GM12878 (cell line): Measurements from ENCODE around the gene PAX5. TPM values are rescaled to one million over a fixed set of nuclear protein-coding genes. Genes with fewer than 3 reads are reported as not detected.
A peak's percentile ranks its signal among the peaks of the same experiment; 100 is the strongest.

Experiments
- BACH1 ChIP-seq: fragments of 450-650 bp; IDR thresholded peaks from 2 replicates; pipeline ENCODE4 v1.6.1; 2017; ENCODE audit warnings: mild to moderate bottlenecking, borderline replicate concordance
- BHLHE40 ChIP-seq, 2 experiments: fragments of 450-650 bp in 1 of 2; IDR thresholded peaks; 2 replicates each; pipeline ENCODE4 v1.6.1; 2011 to 2017; ENCODE audit warnings: low read depth in 2 of 2, borderline replicate concordance in 1 of 2, improper control_type of control experiment in 1 of 2, low read length in 1 of 2, mild to moderate bottlenecking in 1 of 2
- EED ChIP-seq: sonication (generic); IDR thresholded peaks from 2 replicates; pipeline ENCODE4 v1.6.1; 2016; ENCODE audit warnings: antibody characterized with exemption, low read depth
- MEF2B ChIP-seq: fragments of 450-650 bp; IDR thresholded peaks from 2 replicates; pipeline ENCODE4 v1.6.1; 2018; ENCODE audit warnings: mild to moderate bottlenecking, moderate library complexity; ENCODE audit not compliant: partially characterized antibody, poor library complexity, severe bottlenecking
- NFYA ChIP-seq: IDR thresholded peaks from 2 replicates; pipeline ENCODE4 v1.6.1; 2011; ENCODE audit warnings: low read depth, mild to moderate bottlenecking, low read length, improper control_type of control experiment, borderline replicate concordance
- SIN3A ChIP-seq: IDR thresholded peaks from 2 replicates; pipeline ENCODE4 v1.6.1; 2012; ENCODE audit warnings: low read depth, low read length, improper control_type of control experiment
- SMAD1 ChIP-seq: fragments of 450-650 bp; IDR thresholded peaks from 2 replicates; pipeline ENCODE4 v1.6.1; 2018; ENCODE audit warnings: mild to moderate bottlenecking, low read depth; ENCODE audit not compliant: partially characterized antibody
- STAT1 ChIP-seq: fragments of 450-650 bp; conservative IDR thresholded peaks from 2 replicates; pipeline ENCODE4 v1.6.1; 2014; ENCODE audit warnings: antibody characterized with exemption, mild to moderate bottlenecking
- polyA plus RNA-seq, 11 experiments: library from polyadenylated mRNA; depleted of rRNA in 4 of 11; unstranded in 6 of 11; stranded (reverse) in 5 of 11; fragments of >200 nt; fragmentation: Nextera tagmentation in 4 of 11; fragmentation: Illumina TruSeq in 1 of 11; extraction: Ambion mirVana in 4 of 11; extraction: Trizol in 1 of 11; gene quantifications; 1 replicate in 1 of 11; 2 replicates in 10 of 11; pipeline versions ENCODE4 v1.2.1 to v1.2.3, GENCODE V29; 2011 to 2016; ENCODE audit warnings: inconsistent platforms in 2 of 11, missing spikeins in 2 of 11, low read depth in 1 of 11
- total RNA-seq, 4 experiments: library from RNA; depleted of rRNA in 3 of 4; stranded (reverse); fragments of >200 nt in 3 of 4; fragmentation: Illumina TruSeq in 1 of 4; extraction: Trizol in 1 of 4; gene quantifications; 2 replicates each; pipeline versions ENCODE4 v1.2.1 to v1.2.3, GENCODE V29; 2013 to 2021
- TF ChIP-seq, protein P1 (sequence below): fragments of 450-650 bp; IDR thresholded peaks from 2 replicates; pipeline ENCODE4 v1.6.1; 2016; ENCODE audit warnings: mild to moderate bottlenecking, moderate library complexity, borderline replicate concordance
- TF ChIP-seq, protein P2 (sequence below): fragments of 150-350 bp; IDR thresholded peaks from 2 replicates; pipeline ENCODE4 v1.6.1; 2014; ENCODE audit warnings: mild to moderate bottlenecking, low read depth, low read length

Gene PAX5
- total and polyA plus RNA-seq, 10 of the 15 experiments (the other 5 are each of a cell fraction or from before 2014, with no cell fraction given), result 2.2 to 123 (median 31.9) TPM

DNA sequence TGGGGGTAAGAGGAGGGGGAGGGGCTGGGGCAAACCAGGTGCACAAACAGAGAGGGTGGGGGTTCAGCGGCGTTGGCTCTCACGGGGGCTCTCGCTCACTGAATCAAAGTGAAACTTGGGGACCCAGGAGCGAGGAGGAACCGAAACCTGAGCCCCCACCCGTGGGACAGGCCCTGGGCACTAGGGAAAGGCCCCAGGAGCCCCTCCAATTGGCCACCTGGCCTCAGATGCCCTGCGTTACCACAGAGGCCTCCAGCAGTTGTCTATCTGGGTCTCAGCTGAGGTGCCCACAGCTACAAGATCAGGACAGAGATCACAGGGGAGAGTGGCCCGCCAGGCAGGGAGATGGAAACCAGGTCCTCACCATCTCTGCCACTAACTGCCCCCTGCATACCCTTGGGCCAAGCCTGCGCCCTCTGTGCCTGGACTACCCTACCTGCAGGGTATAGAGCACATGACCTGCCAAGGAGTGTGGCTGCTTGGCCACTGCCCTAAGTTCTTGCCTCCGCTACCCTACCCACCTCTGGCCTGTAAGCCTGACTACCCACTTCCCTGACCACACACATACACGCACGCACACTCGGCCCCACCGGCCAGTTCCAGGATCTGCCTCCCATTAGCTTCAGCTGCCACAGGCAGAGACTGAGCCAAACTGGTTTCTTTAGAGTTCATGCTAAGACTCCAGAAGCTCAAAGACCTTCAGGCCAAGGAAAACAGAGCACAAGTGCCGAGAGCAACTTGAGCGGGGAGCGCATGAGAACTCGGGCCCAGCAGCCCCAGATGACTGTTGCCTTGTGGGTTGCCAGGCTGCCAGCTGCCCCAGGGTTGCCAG lies 39.9 kb downstream of the PAX5 start (continued):
- TF ChIP-seq, protein P1, sequence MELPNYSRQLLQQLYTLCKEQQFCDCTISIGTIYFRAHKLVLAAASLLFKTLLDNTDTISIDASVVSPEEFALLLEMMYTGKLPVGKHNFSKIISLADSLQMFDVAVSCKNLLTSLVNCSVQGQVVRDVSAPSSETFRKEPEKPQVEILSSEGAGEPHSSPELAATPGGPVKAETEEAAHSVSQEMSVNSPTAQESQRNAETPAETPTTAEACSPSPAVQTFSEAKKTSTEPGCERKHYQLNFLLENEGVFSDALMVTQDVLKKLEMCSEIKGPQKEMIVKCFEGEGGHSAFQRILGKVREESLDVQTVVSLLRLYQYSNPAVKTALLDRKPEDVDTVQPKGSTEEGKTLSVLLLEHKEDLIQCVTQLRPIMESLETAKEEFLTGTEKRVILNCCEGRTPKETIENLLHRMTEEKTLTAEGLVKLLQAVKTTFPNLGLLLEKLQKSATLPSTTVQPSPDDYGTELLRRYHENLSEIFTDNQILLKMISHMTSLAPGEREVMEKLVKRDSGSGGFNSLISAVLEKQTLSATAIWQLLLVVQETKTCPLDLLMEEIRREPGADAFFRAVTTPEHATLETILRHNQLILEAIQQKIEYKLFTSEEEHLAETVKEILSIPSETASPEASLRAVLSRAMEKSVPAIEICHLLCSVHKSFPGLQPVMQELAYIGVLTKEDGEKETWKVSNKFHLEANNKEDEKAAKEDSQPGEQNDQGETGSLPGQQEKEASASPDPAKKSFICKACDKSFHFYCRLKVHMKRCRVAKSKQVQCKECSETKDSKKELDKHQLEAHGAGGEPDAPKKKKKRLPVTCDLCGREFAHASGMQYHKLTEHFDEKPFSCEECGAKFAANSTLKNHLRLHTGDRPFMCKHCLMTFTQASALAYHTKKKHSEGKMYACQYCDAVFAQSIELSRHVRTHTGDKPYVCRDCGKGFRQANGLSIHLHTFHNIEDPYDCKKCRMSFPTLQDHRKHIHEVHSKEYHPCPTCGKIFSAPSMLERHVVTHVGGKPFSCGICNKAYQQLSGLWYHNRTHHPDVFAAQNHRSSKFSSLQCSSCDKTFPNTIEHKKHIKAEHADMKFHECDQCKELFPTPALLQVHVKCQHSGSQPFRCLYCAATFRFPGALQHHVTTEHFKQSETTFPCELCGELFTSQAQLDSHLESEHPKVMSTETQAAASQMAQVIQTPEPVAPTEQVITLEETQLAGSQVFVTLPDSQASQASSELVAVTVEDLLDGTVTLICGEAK, result no peak
- TF ChIP-seq NFYA (no peak), BACH1 (peak; percentile 96), STAT1 (no peak), BHLHE40 (IDR thresholded peaks at IDR 0.05; ENCODE audit: borderline replicate concordance in 1 of 2, low read depth in 2 of 2, low read length in 1 of 2) (peak; percentile 80 to 89), SIN3A (peak; percentile 79), SMAD1 (peak; percentile 40), MEF2B (peak; percentile 98), EED (peak; percentile 99)
- TF ChIP-seq, protein P2, sequence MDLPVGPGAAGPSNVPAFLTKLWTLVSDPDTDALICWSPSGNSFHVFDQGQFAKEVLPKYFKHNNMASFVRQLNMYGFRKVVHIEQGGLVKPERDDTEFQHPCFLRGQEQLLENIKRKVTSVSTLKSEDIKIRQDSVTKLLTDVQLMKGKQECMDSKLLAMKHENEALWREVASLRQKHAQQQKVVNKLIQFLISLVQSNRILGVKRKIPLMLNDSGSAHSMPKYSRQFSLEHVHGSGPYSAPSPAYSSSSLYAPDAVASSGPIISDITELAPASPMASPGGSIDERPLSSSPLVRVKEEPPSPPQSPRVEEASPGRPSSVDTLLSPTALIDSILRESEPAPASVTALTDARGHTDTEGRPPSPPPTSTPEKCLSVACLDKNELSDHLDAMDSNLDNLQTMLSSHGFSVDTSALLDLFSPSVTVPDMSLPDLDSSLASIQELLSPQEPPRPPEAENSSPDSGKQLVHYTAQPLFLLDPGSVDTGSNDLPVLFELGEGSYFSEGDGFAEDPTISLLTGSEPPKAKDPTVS, result no peak
